ENCODE results near the gene AOC3.

- no peak for TF ChIP-seq EZH2 (IDR thresholded peaks at IDR 0.05; ENCODE audit: borderline replicate concordance, low read depth, low read length, severe bottlenecking)
- no peak for TF ChIP-seq CTCF (IDR thresholded peaks at IDR 0.05; ENCODE audit: borderline replicate concordance, extremely low read depth, low read length, poor library complexity, severe bottlenecking)
These were observed 4.3 kb upstream of the AOC3 start for GRCh38 chr17:42846594-42847280.
